GM21737 (cell line): Measurements from ENCODE around the gene SMCO1.
"Not testable (repeated sequence)": the region's sequence is repeated elsewhere in the genome, so short reads cannot be mapped to it uniquely, and the experiment has no call there.

ENCODE experiments used
- ATAC-seq: cut with Tn5 transposase; IDR thresholded peaks from one replicate; pipeline ENCODE4 v1.9.1; 2021; ENCODE audit warnings: mild to moderate bottlenecking, moderate library complexity; ENCODE audit not compliant: unreplicated experiment

SMCO1 gene, protein sequence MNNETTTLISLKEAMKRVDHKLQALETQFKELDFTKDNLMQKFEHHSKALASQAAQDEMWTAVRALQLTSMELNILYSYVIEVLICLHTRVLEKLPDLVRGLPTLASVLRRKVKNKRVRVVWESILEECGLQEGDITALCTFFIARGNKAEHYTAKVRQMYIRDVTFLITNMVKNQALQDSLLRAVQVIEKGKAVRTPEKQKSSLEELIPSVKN

GRCh38 chr3:196514913-196515621 lies at the start of gene SMCO1:
SMCO1 (minus strand) TSS chr3:196515346; CDS start chr3:196515209, 137 bp downstream.
- ATAC-seq, result no peak

GRCh38 chr3:196563721-196564225 lies 48.6 kb upstream of the SMCO1 start:
- ATAC-seq, result no peak

DNA sequence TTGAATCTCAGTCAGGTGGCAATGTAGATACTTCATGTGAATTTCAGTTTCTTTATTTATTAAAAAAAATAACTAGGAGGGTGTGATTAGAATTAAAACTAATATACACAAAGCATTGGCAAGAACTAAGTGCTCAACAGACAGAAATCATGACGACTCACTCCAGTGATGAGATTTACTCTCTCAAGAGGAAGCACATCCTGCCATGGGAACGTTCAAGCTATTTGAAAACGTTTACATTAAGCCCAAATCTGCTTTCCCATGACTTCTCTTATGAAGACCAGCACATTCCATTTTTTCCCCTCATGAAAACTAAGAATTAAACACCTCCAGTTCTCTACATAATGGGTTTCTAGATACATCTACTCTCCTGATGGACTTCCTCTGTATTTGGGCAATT lies 44.7 kb upstream of the SMCO1 start:
- no peak for ATAC-seq

GRCh38 chr3:196558476-196558875 lies 43.3 kb upstream of the SMCO1 start:
- ATAC-seq, result no peak

GRCh38 chr3:196557236-196557635 lies 42.1 kb upstream of the SMCO1 start:
- no peak for ATAC-seq

DNA sequence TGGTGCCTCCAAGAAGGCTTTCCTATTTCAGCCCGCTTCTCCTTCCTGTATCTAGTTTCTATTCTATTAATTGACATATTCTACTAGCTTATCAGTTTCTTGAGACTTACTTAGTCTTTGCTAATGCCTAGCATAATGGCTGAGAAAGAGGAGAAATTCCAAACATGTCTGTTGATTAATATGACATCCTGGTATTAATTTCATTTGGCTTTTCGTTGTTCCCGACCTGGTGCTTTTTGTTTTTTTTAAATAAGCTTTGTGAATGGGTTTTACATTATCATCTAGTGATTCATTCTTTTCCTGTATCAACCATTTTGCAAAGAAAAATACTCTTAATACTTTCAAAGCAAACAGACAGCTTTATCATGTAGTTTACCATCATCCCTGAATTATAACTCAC lies 40.1 kb upstream of the SMCO1 start:
- no peak for ATAC-seq

- no peak for ATAC-seq
These were observed 39.1 kb upstream of the SMCO1 start for GRCh38 chr3:196554205-196554604.

- ATAC-seq, result no peak
These were observed 38.4 kb upstream of the SMCO1 start for GRCh38 chr3:196553551-196553950.

- no peak for ATAC-seq
These were observed 37.1 kb upstream of the SMCO1 start for GRCh38 chr3:196552253-196552652.

DNA sequence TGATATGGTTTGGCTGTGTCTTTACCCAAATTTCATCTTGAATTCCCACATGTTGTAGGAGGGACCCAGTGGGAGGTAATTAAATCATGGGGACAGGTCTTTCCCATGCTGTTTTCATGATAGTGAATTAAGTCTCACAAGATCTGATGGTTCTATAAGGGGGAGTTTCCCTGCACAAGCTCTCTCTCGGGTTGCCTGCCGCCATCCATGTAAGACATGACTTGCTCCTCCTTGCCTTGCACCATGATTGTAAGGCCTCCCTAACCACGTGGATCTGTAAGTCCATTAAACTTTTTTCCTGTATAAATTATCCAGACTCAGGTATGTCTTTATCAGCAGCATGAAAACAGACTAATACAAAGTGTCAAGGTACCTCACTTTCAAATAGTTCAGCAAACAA lies 35.0 kb upstream of the SMCO1 start:
- not testable (repeated sequence) for ATAC-seq

DNA sequence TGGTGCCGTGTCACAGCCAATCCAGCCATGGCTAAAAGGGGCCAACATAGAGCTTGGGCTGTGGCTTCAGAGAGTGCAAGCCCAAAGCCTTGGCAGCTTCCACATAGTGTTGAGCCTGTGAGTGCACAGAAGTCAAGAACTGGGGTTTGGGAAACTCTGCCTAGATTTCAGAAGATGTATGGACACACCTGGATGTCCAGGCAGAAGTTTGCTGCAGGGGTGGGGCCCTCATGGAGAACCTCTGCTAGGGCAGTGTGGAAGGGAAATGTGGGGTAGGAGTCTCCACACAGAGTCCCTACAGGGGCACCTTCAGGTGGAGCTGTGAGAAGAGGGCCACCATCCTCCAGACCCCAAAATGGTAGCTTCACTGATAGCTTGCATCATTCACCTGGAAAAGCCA lies 34.2 kb upstream of the SMCO1 start:
- ATAC-seq, result not testable (repeated sequence)

DNA sequence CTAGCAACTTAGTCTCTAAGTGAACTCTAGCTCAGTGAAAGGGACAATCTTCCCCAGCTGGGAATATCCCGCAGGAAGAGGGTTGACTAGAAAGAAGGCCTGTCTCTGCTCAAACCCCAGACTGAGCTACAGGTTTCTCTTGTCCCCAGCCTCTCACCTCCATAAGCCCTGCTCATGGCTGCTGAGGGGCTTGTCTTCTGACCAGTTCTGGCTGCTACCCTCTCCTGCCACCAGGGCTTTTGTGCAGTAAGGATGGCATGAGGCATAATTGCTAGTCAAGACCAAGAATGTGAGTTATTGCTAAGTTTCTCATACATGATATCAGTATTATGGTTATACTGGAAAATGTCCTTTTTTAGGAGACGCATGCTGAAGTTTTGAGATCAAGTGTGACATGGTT lies 31.9 kb upstream of the SMCO1 start:
- no peak for ATAC-seq

- no peak for ATAC-seq
These were observed 31.4 kb upstream of the SMCO1 start for GRCh38 chr3:196546537-196546936.

- ATAC-seq, result no peak
These were observed 29.4 kb upstream of the SMCO1 start for GRCh38 chr3:196544491-196544992.

- ATAC-seq, result no peak
These were observed 26.7 kb upstream of the SMCO1 start for GRCh38 chr3:196541684-196542445.

DNA sequence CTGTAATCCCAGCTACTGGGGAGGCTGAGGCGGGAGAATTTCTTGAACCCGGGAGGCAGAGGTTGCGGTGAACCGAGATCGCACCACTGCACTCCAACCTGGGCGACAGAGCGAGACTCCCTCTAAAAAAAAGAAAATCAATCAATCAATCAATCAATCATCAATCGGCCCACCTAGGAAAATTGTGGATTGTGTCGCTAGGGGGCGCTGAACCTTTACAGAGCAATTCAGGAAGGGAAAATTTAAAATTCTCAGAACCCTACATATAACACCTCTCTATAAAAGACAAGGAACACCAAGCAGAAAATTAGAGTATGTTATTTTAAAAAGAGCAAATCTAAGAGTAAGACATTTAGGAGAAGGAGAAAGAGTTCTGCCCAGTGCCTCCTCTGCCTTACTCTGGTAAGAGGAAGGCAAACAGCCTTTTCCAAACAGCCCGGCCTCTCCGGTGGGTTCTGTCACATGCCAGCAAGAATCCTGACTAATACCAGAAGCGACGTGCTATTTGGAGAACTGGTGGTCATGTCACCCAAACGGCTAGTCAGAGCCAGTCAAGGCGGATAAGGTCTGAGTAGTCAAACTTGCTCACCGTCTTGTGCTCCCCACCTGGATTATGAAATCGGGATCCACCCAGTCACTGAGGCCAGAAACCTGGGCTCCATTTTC lies 22.3 kb upstream of the SMCO1 start:
- no peak for ATAC-seq

DNA sequence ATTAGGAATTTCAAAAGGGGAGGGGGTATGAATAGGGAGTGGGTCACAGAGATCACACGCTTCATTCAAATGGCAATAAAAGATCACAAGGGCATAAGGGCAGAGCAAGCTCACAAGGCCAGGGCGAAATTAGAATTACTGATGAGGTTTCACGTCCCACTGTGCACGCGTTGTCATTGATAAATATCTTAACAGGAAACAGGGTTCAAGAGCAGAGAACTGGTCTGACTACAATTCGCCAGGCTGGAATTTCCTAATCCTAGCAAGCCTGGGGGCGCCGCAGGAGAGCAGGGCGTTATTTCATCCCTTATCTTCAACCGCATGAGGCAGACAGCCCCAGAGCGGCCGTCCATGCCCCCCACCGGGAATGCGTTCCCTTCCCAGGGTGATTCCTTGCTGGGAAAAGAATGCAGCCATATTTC lies 18.1 kb upstream of the SMCO1 start:
- ATAC-seq, result no peak

DNA sequence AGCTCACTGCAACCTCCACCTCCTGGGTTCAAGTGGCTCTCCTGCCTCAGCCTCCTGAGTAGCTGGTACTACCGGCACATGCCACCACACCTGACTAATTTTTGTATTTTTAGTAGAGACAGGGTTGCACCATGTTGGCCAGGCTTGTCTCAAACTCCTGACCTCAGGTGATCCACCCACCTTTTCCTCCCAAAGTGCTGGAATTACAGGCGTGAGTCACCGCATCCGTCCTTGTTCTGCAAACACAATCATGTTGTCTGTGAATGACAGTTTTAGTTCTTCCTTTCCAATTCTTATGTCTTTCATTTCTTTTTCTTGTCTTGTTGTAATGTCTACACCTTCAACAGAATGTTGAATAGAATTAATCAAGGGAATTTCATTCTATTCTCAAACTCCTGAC lies 16.3 kb upstream of the SMCO1 start:
- no peak for ATAC-seq

DNA sequence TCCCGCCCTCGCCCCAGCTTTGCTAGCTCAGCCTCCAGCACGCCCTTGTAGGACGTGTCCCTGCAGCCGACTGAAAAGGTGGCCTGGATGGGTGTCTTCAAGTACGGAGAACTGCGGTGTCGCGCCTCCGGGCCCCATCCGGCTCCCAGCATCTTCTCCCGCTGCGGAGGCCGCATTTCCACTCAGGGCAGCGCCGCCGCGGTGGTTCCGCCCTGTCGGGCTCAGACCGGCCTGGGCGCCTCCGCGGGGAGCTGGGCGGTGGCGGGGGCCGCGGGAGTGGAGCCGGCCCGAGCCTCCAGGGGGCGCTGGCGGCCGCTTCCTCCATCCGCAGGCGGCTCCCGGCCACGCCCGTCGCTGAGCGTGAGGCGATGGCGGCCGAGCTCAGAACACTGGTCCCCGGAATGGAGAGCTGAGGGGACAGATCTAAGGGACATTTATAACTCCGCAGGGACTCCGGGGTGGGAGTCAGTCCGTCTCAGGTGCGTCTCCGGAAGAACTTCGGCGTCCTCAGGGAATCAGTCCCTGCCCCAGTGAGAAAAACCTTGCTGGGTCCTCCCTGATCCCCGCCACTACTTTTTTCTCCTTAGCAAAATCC lies 13.6 kb upstream of the SMCO1 start:
- ATAC-seq, result peak; percentile 91

GRCh38 chr3:196525141-196525540 lies 10.0 kb upstream of the SMCO1 start:
- ATAC-seq, result no peak

DNA sequence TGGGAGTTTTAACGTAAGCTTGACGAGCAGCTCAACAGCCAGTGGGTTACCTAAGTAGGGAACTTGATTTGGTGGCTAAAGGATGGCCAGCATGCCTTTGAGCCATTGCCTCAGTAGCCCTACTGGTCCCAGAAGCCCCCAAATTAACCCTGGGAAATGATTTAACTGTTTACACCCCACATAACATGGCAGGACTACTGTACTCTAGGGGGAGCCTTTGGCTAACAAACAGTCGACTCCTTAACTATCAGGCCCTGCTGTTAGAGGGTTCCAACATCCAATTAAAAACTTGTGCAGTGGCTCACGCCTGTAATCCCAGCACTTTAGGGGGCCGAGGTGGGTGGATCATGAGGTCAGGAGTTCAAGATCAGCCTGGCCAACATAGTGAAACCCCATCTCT lies 9.4 kb upstream of the SMCO1 start:
- no peak for ATAC-seq
